GM12872 (cell line): ENCODE data around the gene SFXN2.

Experiments
- CTCF ChIP-seq: IDR thresholded peaks from 3 replicates; pipeline ENCODE4 v1.5.1; 2011; ENCODE audit warnings: low read depth, mild to moderate bottlenecking, low read length, moderate library complexity; ENCODE audit not compliant: insufficient read depth

The SFXN2 gene

DNA sequence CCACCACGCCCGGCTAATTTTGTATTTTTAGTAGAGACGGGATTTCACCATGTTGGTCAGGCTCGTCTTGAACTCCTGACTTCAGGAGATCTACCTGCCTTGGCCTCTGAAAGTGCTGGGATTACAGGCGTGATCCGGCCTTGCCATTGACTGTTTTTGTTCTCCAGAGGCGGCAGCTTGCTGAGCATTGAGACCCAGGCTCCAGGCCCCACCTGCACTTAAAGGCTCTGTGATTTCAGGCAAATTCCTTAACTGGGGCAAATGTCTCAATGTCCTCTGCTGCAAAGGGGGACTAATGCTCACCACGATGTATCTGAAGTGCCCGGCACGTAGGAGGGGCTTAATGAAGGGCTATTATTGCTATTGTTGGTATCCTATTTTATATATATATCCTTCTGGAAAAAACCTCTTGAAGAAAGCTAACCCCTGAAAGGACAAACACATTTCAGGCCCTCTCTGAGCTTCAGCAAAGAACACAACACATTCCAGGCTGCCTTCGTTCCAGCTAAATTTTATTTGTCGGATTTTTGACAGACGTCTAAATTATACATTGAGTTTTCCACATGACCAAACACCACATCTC lies 41.1 kb upstream of the SFXN2 start:
- no peak for TF ChIP-seq CTCF

DNA sequence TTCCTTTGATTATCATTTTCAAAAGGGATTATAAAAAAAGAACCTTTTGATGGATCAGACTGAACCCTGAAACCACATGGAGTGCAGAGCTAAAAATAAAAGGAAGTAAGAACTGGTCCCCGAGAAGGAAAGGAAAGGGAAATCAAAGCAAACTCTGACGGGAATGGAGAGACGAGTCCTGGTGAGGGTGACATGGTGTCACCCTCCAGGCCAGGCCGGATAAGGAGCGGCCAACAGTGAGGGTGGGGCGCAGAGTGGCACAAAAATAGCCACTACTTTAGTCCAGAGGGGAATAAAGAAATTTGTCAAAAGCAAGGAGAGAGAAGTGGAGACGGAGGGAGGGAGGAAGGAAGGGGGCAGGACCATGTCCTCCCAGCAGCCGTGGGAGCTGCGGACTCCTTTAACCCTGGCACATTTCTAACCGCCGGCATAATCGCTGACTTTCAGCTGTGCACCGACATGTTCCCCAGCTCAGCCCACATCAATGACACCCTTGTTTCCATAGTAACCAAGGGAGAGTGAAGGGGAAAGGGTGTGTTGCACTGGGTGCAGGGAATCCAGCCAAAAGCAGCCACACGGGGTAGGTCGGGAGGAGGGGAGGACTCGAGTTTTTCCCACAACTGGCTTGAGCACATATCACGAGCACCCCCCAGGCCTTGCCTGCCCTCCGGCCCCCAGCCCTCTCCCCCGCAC lies 40.5 kb upstream of the SFXN2 start:
- no peak for TF ChIP-seq CTCF

GRCh38 chr10:102674566-102674965 lies 39.9 kb upstream of the SFXN2 start:
- TF ChIP-seq CTCF, result no peak

DNA sequence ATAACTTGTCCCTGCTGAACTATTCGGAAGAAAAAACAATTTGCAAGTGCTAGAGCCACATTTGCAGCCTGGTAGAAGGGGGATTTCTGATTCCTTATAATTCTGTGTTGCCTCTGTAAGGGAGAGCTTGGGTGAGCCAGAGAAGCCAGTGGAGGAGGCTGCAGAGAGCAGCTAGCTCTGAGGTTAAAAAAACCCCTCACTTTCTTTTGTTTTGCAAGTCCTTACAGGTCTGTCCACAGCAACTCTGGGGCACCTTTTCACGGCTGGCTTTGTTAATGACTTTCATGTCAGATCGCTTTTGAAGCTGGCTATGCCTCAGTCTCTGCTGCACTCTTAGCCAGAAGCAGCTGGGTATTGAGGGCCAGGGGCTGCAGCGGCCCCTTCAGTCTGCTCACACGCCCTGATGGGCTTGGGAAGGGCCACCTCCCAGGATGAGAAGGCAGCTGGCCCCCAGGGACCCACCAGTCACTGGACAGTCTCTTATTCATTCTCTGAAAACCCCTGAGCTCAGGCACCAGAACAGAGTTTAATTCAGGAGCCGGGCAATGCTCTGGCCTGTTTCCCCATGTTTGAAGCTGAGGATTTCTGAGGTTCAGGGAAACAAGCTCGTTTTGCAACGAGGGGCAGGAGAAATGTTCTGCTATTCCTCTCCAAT lies 39.3 kb upstream of the SFXN2 start:
- no peak for TF ChIP-seq CTCF

GRCh38 chr10:102675666-102676533 lies 38.5 kb upstream of the SFXN2 start:
- no peak for TF ChIP-seq CTCF

- TF ChIP-seq CTCF, result no peak
These were observed 37.7 kb upstream of the SFXN2 start for GRCh38 chr10:102676534-102677315.
